Hepatocyte (in vitro differentiated cells): ENCODE results near the gene UBE2I. TPM values are rescaled to one million over a fixed set of nuclear protein-coding genes. Genes with fewer than 3 reads are reported as not detected.

ENCODE experiments used
- DNase-seq: peaks from one replicate; pipeline ENCODE4 v3.0.0-alpha.2; 2016; ENCODE audit warnings: low spot score
- H2AFZ ChIP-seq: fragments of 200-600 bp; sonication (generic); 2 replicates; pipeline ENCODE4 v1.6.0; 2016; ENCODE audit warnings: antibody characterized with exemption, mild to moderate bottlenecking
- H3K27ac ChIP-seq: fragments of 200-600 bp; sonication (generic); 2 replicates; pipeline ENCODE4 v1.5.1; 2016; ENCODE audit warnings: mild to moderate bottlenecking
- H3K27me3 ChIP-seq: fragments of 200-600 bp; sonication (generic); 2 replicates; pipeline ENCODE4 v1.6.1; 2016
- H3K36me3 ChIP-seq: fragments of 200-600 bp; sonication (generic); replicated peaks from 2 replicates; pipeline ENCODE4 v1.5.1; 2016; ENCODE audit warnings: low read depth; ENCODE audit not compliant: insufficient read depth
- H3K4me1 ChIP-seq: fragments of 200-600 bp; sonication (generic); 2 replicates; pipeline ENCODE4 v1.5.1; 2016; ENCODE audit warnings: mild to moderate bottlenecking, moderate library complexity; ENCODE audit not compliant: insufficient read depth
- H3K4me2 ChIP-seq: fragments of 200-600 bp; sonication (generic); 2 replicates; pipeline ENCODE4 v1.6.0; 2016
- H3K4me3 ChIP-seq: fragments of 200-600 bp; sonication (generic); 2 replicates; pipeline ENCODE4 v1.5.1; 2016; ENCODE audit warnings: mild to moderate bottlenecking
- H3K79me2 ChIP-seq: fragments of 200-600 bp; sonication (generic); 2 replicates; pipeline ENCODE4 v1.6.0; 2017; ENCODE audit warnings: mild to moderate bottlenecking
- H3K9me2 ChIP-seq: fragments of 200-600 bp; sonication (generic); replicated peaks from 2 replicates; pipeline ENCODE4 v1.6.0; 2017; ENCODE audit warnings: mild to moderate bottlenecking; ENCODE audit not compliant: insufficient read depth
- H3K9me3 ChIP-seq: fragments of 200-600 bp; sonication (generic); 2 replicates; pipeline ENCODE4 v1.5.1; 2016; ENCODE audit warnings: low read depth, mild to moderate bottlenecking
- H4K20me1 ChIP-seq: fragments of 200-600 bp; sonication (generic); 2 replicates; pipeline ENCODE4 v1.6.0; 2016; ENCODE audit warnings: mild to moderate bottlenecking; ENCODE audit not compliant: insufficient read depth, poor library complexity, severe bottlenecking
- EZH2 ChIP-seq: fragments of 200-600 bp; sonication (generic); IDR thresholded peaks from 2 replicates; pipeline ENCODE4 v1.6.1; 2016; ENCODE audit warnings: antibody characterized with exemption, mild to moderate bottlenecking, borderline replicate concordance
- EZH2phosphoT487 ChIP-seq: fragments of 200-600 bp; sonication (generic); IDR thresholded peaks from one replicate; pipeline ENCODE4 v1.6.1; 2018; ENCODE audit warnings: antibody characterized with exemption, mild to moderate bottlenecking, low read depth, moderate library complexity; ENCODE audit not compliant: unreplicated experiment, severe bottlenecking
- WGBS: methylation state at CpG from one replicate; pipeline ENCODE4 v1.1.6; 2016; ENCODE audit warnings: low lambda C conversion rate; ENCODE audit errors: missing lambda C conversion rate; 5-methylcytosine and 5-hydroxymethylcytosine counted together
- polyA plus RNA-seq: library from polyadenylated mRNA; unstranded; fragments of >200 nt; fragmentation: Nextera tagmentation; extraction: Ambion mirVana; gene quantifications from 2 replicates; pipeline ENCODE4 v1.2.1, GENCODE V29; 2016
- total RNA-seq: library from RNA; depleted of rRNA; stranded (reverse); fragments of >200 nt; gene quantifications from 2 replicates; pipeline ENCODE4 v1.2.3, GENCODE V29; 2014
- TF ChIP-seq, protein P1 (sequence below): fragments of 200-600 bp; sonication (generic); IDR thresholded peaks from 2 replicates; pipeline ENCODE4 v1.5.1; 2016; ENCODE audit warnings: antibody characterized with exemption, mild to moderate bottlenecking; ENCODE audit not compliant: poor library complexity

The UBE2I gene
- total and polyA plus RNA-seq, 2 experiments from 2014 or later = 76.0 to 150 TPM

DNA sequence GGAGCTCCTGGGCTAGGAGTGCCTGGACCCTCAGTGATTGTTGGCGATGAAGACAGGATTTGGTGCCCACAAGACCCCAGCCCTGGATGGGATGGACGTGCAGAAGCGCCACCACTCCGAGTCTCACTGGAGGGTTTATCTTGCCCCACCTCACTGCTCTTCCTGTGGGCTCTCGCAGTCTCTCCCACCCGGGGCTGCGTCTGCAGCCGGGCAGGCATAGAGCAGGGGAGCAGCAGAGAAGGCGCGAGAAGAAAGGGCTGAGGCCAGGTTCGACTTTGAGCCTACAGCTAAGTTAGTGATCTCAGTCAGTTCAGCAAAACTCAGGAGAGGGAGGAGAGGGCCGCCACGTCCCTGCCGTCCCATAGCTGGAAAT, 6.6 kb downstream of the UBE2I start:
- H3K79me2 ChIP-seq = peaks cover 82% of the 10 kb centered on the region
- no peak overlapping the region for H3K4me2 ChIP-seq
- H3K4me1 ChIP-seq = peaks cover 14% of the 10 kb centered on the region
- no peaks in the 10 kb centered on the region for H3K9me2 ChIP-seq
- H3K27ac ChIP-seq = no peak overlapping the region
- H4K20me1 ChIP-seq = peaks cover 73% of the 10 kb centered on the region
- no peaks in the 10 kb centered on the region for H3K36me3 ChIP-seq
- no peak overlapping the region for H2AFZ ChIP-seq
- TF ChIP-seq EZH2phosphoT487 (no peak), EZH2 (no peak)
- TF ChIP-seq, protein P1, sequence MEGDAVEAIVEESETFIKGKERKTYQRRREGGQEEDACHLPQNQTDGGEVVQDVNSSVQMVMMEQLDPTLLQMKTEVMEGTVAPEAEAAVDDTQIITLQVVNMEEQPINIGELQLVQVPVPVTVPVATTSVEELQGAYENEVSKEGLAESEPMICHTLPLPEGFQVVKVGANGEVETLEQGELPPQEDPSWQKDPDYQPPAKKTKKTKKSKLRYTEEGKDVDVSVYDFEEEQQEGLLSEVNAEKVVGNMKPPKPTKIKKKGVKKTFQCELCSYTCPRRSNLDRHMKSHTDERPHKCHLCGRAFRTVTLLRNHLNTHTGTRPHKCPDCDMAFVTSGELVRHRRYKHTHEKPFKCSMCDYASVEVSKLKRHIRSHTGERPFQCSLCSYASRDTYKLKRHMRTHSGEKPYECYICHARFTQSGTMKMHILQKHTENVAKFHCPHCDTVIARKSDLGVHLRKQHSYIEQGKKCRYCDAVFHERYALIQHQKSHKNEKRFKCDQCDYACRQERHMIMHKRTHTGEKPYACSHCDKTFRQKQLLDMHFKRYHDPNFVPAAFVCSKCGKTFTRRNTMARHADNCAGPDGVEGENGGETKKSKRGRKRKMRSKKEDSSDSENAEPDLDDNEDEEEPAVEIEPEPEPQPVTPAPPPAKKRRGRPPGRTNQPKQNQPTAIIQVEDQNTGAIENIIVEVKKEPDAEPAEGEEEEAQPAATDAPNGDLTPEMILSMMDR = no peak
- H3K9me3 ChIP-seq = no peaks in the 10 kb centered on the region
- 87% methylated on average over 14 of the region's 14 CpGs for WGBS
- H3K27me3 ChIP-seq = no peaks in the 10 kb centered on the region
- no peak overlapping the region for H3K4me3 ChIP-seq
- DNase-seq = no peak

DNA sequence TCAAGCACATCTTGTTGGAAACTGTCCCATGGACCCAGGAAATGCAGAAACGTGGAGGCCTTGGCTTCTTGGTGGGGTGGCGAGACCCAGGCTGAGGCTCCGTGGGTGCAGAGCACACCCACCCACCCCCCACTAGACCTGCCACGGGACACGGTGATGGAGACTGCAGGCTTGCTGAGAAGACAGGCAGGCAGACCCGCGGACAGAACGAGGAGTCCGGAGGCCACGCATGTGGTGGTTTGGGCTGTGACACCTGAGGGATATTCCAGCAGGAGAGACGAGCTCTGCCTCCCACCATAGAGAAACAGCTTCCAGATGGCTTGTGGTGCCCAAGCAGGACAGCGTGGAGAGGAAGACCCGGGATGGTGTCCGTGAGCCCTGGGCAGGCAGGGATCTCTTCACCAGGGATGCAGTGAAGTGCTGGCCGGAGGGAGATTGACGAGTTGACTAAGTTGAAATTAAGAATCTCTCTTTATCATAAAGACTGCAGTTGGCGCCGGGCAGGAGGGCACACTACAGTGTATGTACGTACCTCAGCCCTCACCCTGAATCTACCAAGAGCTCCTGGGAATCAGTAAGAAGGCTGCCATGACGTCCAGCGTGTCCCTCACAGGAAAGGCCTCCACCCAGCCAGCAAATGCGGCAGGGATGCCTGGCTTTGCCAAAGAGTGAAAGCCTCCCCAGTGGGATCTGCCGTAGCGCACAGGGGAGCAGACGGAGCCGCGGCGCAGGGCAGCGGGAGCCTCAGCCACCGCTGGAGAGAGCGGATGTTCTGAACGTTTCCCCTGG, 8.2 kb downstream of the UBE2I start:
- no peaks in the 10 kb centered on the region for H3K36me3 ChIP-seq
- peaks cover 59% of the 10 kb centered on the region for H4K20me1 ChIP-seq
- H3K4me2 ChIP-seq = no peak overlapping the region
- TF ChIP-seq EZH2 = no peak
- TF ChIP-seq EZH2phosphoT487 = no peak
- TF ChIP-seq, protein P1 = no peak
- no peak overlapping the region for H3K27ac ChIP-seq
- peaks cover 66% of the 10 kb centered on the region for H3K79me2 ChIP-seq
- no peaks in the 10 kb centered on the region for H3K9me3 ChIP-seq
- DNase-seq = no peak
- H3K9me2 ChIP-seq = no peaks in the 10 kb centered on the region
- no peaks in the 10 kb centered on the region for H3K27me3 ChIP-seq
- H3K4me1 ChIP-seq = no peaks in the 10 kb centered on the region
- H2AFZ ChIP-seq = no peak overlapping the region
- H3K4me3 ChIP-seq = no peak overlapping the region
- 96% methylated on average over 32 of the region's 32 CpGs for WGBS

- Histone ChIP-seq H3K9me3 (no peaks in the 10 kb centered on the region), H3K4me3 (no peak overlapping the region), H2AFZ (no peak overlapping the region), H3K27ac (no peak overlapping the region), H3K9me2 (no peaks in the 10 kb centered on the region), H3K4me1 (no peaks in the 10 kb centered on the region), H4K20me1 (peaks cover 53% of the 10 kb centered on the region), H3K27me3 (no peaks in the 10 kb centered on the region), H3K4me2 (no peak overlapping the region), H3K36me3 (no peaks in the 10 kb centered on the region), H3K79me2 (peaks cover 60% of the 10 kb centered on the region)
- 87% methylated on average over 9 of the region's 9 CpGs for WGBS
- TF ChIP-seq EZH2 (no peak), EZH2phosphoT487 (no peak)
- TF ChIP-seq, protein P1 = no peak
- no peak for DNase-seq
Measured at GRCh38 chr16:1318268-1318545, 8.8 kb downstream of the UBE2I start.

DNA sequence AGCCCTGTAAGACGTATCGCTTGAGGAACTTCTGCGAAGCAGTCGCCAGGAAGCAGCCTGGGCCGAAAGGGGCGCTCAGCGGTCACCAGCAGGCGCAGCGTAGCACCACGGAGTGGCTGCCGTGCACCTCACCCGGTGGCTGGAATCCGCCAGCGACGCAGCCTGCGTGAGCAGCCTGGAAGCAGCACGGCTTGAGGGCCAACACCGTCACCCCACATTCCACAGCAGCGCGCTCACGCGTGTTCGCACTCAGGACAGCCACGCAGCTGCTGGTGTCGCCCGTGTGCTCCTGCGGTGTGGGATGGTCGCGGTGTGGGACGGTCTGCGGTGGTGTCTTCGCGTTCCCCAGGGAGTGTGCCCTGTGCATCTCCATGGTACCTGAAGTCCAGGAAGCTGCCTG, 9.6 kb downstream of the UBE2I start:
- WGBS = 92% methylated on average over 33 of the region's 33 CpGs
- no peak overlapping the region for H2AFZ ChIP-seq
- H3K4me3 ChIP-seq = no peak overlapping the region
- no peak overlapping the region for H3K4me2 ChIP-seq
- peaks cover 52% of the 10 kb centered on the region for H3K79me2 ChIP-seq
- H3K36me3 ChIP-seq = no peaks in the 10 kb centered on the region
- H3K27me3 ChIP-seq = no peaks in the 10 kb centered on the region
- H3K4me1 ChIP-seq = no peaks in the 10 kb centered on the region
- DNase-seq = no peak
- no peak overlapping the region for H3K27ac ChIP-seq
- peaks cover 45% of the 10 kb centered on the region for H4K20me1 ChIP-seq
- H3K9me3 ChIP-seq = no peaks in the 10 kb centered on the region
- TF ChIP-seq, protein P1 = no peak
- TF ChIP-seq EZH2phosphoT487 (no peak), EZH2 (no peak)
- no peaks in the 10 kb centered on the region for H3K9me2 ChIP-seq
